HG02943 (cell line): ENCODE data around the gene KCNJ6.
"Not testable (repeated sequence)": the region's sequence is repeated elsewhere in the genome, so short reads cannot be mapped to it uniquely, and the experiment has no call there.

Experiments used
- ATAC-seq: cut with Tn5 transposase; IDR thresholded peaks from one replicate; pipeline ENCODE4 v1.9.1; 2021; ENCODE audit warnings: mild to moderate bottlenecking, low read depth, moderate library complexity; ENCODE audit not compliant: unreplicated experiment

KCNJ6 gene

DNA sequence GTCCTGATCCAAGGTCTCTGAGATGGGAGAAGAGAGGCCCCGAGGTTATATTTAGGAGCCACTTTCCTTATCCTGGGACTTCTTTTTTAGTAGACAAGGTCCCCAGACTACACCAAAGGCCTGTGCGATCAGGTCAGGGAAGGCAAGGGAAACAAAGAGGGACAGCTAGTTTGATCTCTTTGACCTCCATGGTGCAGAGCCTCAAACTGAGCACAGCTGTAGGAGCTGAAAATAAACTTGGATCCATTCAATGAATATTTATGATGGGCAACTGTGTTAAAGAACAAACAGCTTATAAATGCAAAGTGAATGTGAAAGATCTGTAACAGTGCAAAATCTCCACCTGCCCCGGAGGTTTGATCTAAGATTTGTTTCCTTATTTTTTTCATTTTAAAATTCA is 293.1 kb downstream of the KCNJ6 start:
- ATAC-seq, result no peak

DNA sequence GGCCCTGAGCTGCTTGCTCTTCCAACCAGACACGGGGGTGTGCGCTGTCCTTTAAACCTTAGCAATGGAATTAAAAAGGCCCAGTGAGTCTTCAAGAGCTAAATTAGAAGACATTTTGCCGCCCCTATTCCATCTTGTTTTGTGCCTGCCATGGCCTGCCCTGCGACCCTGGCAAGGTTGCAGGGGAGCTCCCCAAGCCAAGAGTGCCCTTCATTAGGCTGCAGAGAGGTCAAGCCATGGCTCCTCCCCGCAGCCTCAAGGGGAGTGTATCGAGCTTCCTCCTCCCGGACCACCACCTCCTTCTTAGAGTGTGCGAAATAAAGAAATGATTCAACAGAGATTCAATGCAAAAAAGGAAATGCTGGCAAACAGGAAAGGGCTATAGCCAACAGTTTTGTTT is 293.5 kb downstream of the KCNJ6 start:
- ATAC-seq, result no peak

DNA sequence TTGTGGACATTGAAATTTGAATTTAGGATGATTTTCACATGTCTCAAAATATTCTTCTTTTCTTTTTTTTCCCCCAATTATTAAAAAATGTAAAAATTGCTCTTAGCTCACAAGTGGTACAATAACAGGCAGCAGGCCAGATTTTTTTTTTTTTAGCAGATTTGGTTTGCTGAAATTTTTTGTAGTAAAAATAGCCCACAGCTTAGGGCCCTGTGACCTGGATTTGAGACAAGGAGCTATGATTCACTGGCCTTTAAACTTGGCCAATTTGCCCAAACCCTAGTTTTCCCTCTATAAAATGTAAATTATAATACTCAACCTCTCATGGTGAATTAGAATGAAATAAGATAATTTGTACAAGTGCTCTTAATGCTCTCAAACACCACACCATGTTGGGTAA is 295.9 kb downstream of the KCNJ6 start:
- no peak for ATAC-seq

DNA sequence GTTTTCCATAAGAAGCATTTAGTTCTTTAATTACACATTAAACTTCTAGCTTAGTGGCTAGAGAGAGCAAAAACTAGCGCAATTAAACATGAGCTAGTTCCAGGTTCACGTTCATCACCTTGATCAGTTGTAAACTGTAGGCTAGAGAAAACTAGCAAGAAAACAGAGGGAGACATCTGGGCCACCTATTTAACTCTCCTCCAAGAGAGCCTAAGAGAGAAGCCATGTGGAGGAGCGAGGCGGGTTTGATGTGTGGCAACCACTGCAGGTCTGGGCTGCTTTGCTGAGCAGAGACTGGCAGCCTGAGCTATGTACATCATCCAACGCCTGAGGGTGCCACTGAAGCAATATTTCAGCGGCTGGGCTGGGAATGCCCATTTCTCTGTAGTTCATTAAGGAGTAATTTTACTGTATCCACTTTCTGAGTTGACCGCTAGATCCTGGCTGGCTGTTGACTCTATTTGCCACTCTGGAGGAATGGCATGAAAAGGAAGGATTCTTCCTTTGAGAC is 296.7 kb downstream of the KCNJ6 start:
- ATAC-seq, result no peak

DNA sequence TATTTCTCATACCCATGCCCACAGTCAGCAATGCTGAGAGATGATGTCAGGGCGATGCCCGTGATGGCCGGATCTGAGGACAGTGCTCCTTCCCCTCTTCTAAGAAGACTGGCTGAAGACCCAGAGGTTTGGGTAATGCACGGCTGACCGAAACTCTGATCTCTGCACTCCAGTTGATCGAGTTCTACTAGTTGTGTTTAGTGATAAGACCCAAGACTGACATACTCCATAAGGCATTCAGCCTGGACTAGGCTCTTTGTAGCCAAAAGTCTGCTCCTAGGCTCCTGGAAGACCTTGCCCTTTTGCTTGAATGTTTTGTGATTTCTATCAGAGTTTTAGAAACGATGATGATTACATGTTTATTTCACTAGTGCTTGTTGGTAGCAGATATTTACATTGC is 298.2 kb downstream of the KCNJ6 start:
- ATAC-seq, result no peak

DNA sequence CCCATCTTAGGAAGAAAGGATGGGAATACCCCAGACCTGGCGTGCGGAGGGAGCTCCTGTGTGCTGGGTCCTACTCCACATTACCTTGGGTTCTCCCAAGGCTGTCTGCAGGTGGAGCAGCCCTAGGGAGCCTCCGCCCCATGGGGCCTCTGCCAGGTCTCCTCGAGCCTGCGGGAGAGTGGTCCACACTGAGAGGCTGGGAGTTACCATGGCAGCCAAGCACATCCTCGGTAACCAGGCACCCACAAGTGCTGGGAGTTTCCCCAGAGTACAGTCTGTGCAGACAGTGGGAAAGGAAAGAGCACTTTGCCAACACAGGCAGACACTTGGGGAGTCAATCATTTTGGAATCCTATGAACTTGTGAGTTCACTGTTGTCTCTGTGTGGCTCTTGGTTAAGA is 300.3 kb downstream of the KCNJ6 start:
- no peak for ATAC-seq

DNA sequence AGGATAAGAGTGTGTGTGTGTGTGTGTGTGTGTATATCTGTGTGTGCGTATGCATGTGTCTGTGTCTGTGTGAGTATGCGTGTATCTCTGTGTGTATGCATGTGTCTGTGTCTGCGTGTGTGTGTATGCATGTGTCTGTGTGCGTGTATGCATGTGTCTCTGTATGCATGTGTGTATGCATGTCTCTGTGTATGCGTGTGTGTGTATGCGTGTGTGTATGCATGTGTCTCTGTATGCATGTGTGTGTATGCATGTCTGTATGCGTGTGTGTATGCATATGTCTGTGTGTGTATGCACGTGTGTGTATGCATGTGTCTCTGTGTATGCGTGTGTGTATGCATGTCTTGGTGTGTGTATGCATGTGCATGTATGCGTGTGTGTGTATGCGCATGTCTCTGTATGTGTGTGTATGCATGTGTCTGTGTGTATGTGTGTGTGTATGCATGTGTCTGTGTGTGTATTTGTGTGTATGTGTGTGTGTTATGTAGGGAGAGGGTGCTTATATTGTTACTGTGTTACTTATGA is 301.8 kb downstream of the KCNJ6 start:
- ATAC-seq, result no peak

DNA sequence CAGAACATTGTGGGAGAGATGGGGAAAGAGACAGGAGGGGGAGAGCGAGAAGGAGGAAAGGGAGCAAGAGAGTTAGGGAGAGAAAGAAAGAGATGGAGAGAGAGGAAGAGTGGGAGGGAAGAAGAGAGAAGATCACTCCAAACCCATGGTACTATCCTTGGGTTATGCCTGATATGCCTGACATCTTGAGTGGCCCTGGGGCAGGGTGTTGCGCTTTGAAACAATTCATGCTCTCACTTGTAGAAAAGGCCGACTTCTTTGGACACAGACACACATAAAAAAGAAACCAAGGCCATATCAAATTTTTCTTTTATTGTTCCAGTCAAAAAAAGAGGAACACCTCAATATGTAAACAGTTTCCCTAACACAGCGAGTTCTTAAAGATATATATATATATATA is 309.2 kb downstream of the KCNJ6 start:
- no peak for ATAC-seq

DNA sequence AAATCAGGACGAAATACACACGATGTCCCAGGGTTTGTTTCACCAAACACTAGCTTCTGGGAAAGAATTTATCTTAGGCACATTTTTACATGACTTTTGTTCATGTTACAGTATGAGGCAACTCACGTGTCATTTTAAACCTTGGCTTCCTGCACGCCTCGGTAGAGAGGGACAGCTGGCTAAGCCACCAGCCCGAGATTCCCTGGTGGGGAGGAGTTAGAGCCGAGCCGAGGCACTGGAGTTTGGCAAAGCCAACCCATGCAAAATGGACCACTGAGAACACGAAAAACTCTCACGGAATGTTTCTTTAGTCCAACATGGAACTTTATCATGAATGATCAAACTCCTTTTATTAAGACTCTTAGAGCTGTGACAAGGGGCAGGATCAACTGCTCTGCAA is 309.7 kb downstream of the KCNJ6 start:
- no peak for ATAC-seq

DNA sequence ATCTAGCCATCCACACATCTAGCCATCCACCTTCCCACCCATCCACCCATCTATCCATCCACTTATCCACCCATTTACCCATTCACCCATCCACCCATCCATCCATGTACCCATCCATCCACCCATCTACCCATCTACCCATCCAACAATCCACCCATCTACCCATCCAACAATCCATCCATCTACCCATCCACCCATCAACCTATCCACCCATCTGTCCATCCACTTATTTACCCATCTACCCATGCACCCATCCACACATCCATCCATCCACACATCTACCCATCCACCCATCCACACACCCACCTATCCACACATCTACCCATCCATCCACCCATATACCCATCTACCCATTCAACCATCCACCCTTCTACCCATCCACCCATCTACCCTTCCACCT is 311.3 kb downstream of the KCNJ6 start:
- no peak for ATAC-seq

DNA sequence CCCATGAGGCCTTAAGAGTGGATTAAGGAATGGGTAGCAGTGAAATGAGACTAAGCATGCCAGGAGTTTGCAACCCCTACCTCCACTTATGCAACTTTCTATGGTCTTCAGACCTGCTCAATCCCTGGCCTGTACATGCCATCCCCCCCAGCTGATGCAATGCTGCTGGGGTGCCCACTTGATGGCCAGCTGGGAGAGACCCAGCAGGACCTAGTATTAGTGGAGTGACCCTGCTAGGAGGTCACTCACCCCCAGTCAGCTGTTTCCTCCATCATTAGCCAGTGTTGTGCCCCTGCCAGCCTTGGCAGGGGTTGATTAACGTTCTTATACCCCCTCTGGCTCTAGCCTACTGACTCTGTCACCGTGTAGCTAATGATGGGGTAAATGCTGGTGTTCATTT is 313.1 kb downstream of the KCNJ6 start:
- no peak for ATAC-seq

DNA sequence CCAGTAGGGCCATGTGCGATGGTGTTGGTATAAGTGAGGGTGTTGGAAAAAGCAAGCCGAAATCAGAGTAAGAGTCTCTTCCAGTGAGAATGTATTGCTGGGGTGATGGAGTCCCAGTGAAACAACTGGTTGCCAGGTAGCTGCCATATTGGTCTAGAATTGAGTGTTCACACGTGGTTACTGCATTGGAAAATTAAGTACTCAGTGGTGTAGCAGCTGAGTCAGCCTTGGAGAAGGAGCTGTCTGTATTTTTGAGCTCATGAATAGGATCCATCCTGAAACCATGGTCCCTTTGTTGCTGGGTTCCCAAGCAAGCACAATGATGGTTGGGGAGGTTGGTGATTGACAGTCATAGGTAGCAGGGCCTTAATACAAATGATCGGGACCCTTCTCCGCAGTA is 314.3 kb downstream of the KCNJ6 start:
- ATAC-seq, result no peak

DNA sequence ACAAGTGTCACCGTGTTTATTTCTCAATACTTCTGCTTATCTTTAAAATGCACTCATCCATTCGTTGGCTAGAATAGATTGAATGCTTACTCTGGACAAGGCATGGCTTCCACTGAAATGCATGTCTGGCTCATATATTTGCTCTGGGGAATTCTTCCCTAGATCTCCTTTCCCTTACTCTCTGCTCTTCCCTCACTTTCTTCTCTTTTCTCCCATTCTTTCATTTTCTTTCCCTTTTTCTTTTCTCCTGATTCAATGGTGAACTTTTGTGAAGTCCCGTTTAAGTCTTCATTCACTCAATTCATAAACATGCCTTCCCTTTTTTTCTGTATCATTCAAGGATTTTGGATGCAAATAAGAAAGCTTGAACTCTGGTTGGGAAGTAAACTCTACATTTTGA is 315.2 kb downstream of the KCNJ6 start:
- ATAC-seq, result no peak

DNA sequence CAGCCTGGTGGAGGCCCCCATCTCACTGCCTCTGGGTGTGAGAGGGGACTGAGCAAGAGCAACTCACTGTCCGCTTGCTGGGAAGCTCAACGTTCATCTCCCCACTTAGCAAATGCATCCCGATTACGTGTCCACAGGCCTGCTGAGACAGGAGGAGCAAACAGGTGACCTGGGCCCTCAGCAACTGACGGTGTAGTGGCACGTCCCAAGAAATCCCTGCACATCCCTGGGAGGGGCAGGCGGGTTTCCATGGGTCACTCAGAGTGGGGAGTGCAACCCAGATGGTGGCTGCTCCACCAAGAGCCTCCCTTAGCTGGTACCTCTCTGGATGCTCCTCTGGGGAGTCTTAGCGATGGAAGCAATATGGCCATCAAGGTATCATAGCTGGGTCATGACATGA is 320.3 kb downstream of the KCNJ6 start:
- no peak for ATAC-seq

DNA sequence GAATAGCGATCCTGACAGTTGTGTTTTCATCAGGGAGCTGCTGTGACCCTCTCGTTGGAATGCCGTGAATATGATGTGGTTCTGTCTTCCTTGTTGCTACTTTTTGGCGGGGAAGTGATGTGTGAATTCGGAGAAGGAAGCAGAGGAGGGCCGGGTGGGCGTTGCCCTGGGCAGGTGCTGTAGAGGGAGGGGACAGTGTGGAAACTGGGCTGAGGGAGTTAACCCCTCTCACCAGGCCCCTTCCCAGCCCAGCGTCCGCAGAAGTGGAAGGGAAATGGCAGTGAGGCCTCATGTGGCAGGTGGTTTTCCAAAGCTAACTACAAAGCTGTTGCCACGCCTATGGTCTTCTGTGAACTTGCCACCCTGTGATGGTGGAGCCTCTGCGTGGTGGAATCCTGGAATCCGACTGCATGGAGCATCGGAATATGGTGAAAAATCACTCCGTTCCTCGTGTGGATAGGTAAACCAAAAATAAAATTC is 321.7 kb downstream of the KCNJ6 start:
- no peak for ATAC-seq

DNA sequence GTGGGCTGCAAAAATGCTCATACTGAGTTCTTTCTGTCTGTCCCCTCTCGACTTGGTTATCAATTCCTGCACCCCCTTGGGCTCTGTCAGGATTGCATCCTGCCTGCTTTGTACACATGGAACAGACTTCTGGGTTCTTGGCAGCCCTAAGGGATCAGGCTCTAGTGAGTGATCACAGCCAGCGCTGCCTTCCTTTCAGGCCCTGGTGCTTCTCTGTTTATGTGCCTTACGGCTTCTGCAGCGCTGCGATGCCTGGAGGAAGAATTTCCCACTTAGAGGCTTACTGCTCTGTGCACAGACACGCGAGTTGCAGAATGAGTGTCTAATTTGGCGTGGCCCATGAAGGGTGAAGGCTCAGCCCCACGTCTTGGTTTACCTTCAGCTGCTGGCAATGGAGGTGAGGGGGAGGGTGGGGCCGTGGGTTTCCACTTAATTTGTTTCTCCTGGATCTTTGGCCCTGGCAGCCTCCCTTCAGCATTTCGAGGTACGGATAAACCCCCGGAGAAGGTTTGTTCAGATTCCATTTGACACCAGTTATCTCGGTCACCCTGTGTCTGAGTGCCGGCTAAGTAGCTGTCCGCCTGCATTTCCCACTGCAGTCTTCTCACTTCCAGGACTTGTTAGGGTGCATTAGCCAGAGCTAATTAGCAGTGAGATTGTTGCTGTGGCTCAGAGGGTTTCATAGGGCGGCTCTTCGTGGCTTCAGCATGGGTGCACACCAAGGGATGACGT is 322.4 kb downstream of the KCNJ6 start:
- ATAC-seq, result no peak

DNA sequence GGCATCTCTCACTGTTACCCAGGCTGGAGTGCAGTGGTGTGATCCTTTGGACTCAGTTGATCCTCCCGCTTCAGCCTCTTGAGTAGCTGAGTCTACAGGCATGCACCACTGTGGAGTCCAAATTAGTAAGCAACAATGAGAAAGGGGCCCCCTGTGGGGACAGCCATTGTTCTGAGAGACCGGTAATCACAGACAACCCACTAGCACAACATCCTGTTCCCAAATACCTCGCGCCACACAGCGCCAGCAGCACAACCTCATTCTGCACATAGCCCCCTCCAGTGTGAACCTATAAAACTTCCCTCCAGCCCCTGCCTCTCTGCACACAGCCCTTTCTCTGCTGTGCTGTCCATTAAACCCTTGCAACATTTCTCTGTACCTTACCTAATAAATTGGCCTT is 323.2 kb downstream of the KCNJ6 start:
- no peak for ATAC-seq

DNA sequence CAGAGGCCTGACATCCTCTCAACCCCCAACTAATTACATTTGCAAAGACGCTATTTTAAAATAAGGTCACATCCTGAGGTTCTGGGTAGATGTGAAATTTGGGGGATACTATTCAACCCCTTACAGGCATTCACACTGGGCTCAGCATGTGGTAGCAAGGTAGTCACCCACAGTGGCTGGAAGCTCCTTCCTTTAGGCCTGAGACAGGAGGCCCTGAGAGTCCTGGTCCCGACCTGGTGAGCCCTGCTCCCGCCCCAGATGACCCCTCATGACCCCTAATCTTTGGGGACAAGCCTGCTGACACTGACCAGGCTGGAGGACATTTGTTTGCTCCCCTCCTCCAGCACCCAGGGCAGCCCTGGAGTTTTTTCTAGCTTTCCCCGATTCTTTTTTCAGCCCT is 323.8 kb downstream of the KCNJ6 start:
- ATAC-seq, result no peak

DNA sequence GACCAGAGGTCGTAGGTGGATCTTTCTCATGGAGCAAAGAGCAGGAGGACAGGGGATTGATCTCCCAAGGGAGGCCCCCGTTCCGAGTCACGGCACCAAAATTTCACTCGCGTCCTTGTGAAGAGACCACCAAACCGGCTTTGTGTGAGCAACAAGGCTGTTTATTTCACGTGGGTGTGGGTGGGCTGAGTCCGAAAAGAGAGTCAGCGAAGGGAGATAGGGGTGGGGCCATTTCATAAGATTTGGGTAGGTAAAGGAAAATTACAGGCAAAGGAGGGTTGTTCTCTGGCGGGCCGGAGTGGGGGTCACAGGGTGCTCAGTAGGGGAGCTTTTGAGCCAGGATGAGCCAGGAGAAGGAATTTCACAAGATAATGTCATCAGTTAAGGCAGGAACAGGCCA is 324.3 kb downstream of the KCNJ6 start:
- ATAC-seq, result not testable (repeated sequence)

DNA sequence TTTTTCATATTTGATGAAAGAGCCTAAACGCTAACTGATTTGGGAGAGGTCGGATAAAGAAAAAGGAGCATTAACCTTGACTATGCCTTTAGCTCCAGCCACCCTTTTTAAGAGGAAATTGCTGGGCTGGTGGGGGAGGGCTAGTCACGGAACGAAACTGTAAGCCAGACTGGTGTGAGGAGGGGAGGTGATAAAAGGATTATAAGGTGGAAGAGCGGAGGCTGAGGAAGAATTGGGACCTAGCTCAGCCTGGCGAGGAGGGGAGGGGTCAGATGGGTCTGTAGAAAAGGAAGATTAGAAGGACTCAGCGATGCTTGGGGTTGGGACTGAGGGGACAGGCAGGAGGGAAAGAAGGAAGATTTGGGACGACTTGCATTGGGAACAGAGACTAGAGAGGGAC is 325.4 kb downstream of the KCNJ6 start:
- ATAC-seq, result not testable (repeated sequence)

DNA sequence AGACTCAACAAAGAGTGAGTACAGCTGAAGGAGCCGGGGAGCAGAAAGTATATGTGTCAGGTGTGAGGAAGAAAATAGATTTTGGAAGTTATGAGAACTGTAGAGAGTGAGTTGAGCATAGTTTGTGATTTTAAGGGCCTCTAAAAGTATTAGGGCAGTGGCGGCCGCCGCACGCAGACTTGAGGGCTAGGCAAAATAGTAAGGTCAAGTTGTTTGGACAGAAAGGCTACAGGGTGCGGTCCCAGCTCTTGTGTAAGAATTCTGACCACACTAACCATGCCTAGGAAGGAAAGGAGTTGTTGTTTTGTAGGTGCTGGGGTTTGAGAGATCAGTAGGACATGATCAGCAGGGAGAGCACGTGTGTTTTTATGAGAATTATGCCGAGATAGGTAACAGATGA is 327.6 kb downstream of the KCNJ6 start:
- not testable (repeated sequence) for ATAC-seq

DNA sequence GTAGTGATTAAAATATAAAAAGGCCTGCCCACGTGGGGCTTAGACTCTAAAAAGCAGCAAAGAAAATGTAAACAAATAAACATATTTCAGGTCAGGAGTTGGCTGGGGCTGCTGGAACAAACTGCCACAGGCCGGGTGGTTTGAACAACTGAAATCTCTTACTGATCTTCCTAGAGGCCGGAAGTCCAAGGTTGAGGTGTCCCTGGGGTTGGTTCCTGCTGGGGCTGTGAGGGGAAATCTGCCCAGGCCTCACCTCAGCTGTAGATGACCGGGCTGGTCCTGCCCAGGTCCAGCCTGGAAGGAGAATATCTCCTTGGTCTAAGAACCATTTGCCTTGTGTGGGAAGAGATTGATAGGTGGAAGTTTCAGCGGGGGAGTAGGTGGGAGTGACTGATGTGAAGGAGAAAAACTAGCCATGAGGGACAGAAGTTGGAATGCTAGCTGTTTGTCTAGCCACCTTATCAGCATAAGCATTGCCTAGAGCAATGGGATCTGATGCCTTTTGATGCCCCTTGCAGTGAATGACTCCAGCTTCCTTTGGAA is 328.6 kb downstream of the KCNJ6 start:
- no peak for ATAC-seq
